Fibroblast of the aortic adventitia (primary cell): ENCODE measurements around the gene PLA2G3. TPM values are rescaled to one million over a fixed set of nuclear protein-coding genes. Genes with fewer than 3 reads are reported as not detected.

Experiments used
- DNase-seq: peaks from one replicate; pipeline ENCODE4 v3.0.0-alpha.2; 2010; ENCODE audit warnings: low read depth
- H3K4me3 ChIP-seq: 2 replicates; pipeline ENCODE4 v1.5.1; 2011; ENCODE audit warnings: low read depth, mild to moderate bottlenecking, control low read depth, low read length, moderate library complexity
- CTCF ChIP-seq: IDR thresholded peaks from 2 replicates; pipeline ENCODE4 v1.5.1; 2011; ENCODE audit warnings: mild to moderate bottlenecking, low read length, control low read depth, inconsistent platforms; ENCODE audit not compliant: insufficient read depth
- small RNA-seq: library from RNA; depleted of rRNA; stranded (forward); fragments of <200 nt; gene quantifications from one replicate; pipeline ENCODE3, GENCODE V24; 2012
- total RNA-seq: library from RNA; depleted of rRNA; stranded (reverse); fragments of >200 nt; gene quantifications from 2 replicates; pipeline ENCODE4 v1.2.3, GENCODE V29; 2012; ENCODE audit warnings: low replicate concordance

The PLA2G3 gene
- total RNA-seq, 1 donor = 0.09 TPM

- TF ChIP-seq CTCF = no peak
- no peak overlapping the region for H3K4me3 ChIP-seq
- DNase-seq = no peak
Measured at GRCh38 chr22:31088233-31088986, 51.9 kb downstream of the PLA2G3 start.

- TF ChIP-seq CTCF = no peak
- no peak overlapping the region for H3K4me3 ChIP-seq
- DNase-seq = no peak
Measured at GRCh38 chr22:31087744-31088215, 52.5 kb downstream of the PLA2G3 start.

- DNase-seq = no peak
- no peak for TF ChIP-seq CTCF
Measured at GRCh38 chr22:31086703-31087330, 53.5 kb downstream of the PLA2G3 start.

GRCh38 chr22:31085928-31086327 lies 54.4 kb downstream of the PLA2G3 start:
- H3K4me3 ChIP-seq = no peak overlapping the region
- DNase-seq = no peak
- TF ChIP-seq CTCF = no peak

More at GRCh38 chr22:31086703-31087330, 53.5 kb downstream of the PLA2G3 start:
- no peak overlapping the region for H3K4me3 ChIP-seq

GRCh38 chr22:31085493-31085824 lies 54.8 kb downstream of the PLA2G3 start:
- no peak for TF ChIP-seq CTCF
- DNase-seq = no peak

GRCh38 chr22:31084811-31085492 lies 55.4 kb downstream of the PLA2G3 start:
- H3K4me3 ChIP-seq = peak overlapping the region; percentile 79
- DNase-seq = peak; percentile 76
- TF ChIP-seq CTCF = peak; percentile 75

More at GRCh38 chr22:31085493-31085824, 54.8 kb downstream of the PLA2G3 start:
- peak overlapping the region; percentile 79 for H3K4me3 ChIP-seq

Small RNA genes lying within 50 kb of the gene (small RNA-seq; reads per million reads assigned to genes)
- gene MIR3928 = 0.25 reads per million

Other genes with a start within 250 kb of the PLA2G3 start
- gene MORC2, start 171.7 kb downstream of the PLA2G3 start, total RNA-seq = 17.7 and 36.3 TPM in 2 replicates
- 67.3 and 88.2 TPM in 2 replicates for gene TUG1, start 171.2 kb downstream of the PLA2G3 start, total RNA-seq
- gene SMTN, start 59.2 kb downstream of the PLA2G3 start, total RNA-seq = 35.2 and 63.5 TPM in 2 replicates
- 82.0 and 97.9 TPM in 2 replicates for gene SELENOM, start 32.9 kb downstream of the PLA2G3 start, total RNA-seq
- gene INPP5J, start 17.5 kb downstream of the PLA2G3 start, total RNA-seq = under 0.01 and 0.41 TPM in 2 replicates
- 23.2 and 35.8 TPM in 2 replicates for gene RNF185, start 19.7 kb upstream of the PLA2G3 start, total RNA-seq
- 10.0 and 51.5 TPM in 2 replicates for gene LIMK2, start 71.8 kb upstream of the PLA2G3 start, total RNA-seq
- 13.2 and 191 TPM in 2 replicates for gene PIK3IP1, start 152.0 kb upstream of the PLA2G3 start, total RNA-seq
- gene PATZ1, start 205.8 kb upstream of the PLA2G3 start, total RNA-seq = 14.3 and 16.1 TPM in 2 replicates